HepG2 (cell line): Measurements from ENCODE around the gene LRRC27. TPM values are rescaled to one million over a fixed set of nuclear protein-coding genes. Genes with fewer than 3 reads are reported as not detected.

Experiments
- CEBPB ChIP-seq: IDR thresholded peaks from 2 replicates; pipeline ENCODE4 v1.6.1; 2011; ENCODE audit warnings: low read depth, low read length, improper control_type of control experiment, borderline replicate concordance
- CREB1 ChIP-seq, 2 experiments: fragments of 450-650 bp in 1 of 2; IDR thresholded peaks; 2 replicates each; pipeline ENCODE4 v1.6.1; 2016 to 2017; ENCODE audit warnings: control low read depth in 1 of 2, mild to moderate bottlenecking in 1 of 2, missing compliant biosample characterization in 1 of 2, missing genetic modification characterization in 1 of 2
- FOXJ3 ChIP-seq: sonication (generic); formaldehyde crosslinking; IDR thresholded peaks from 2 replicates; pipeline ENCODE4 v1.4.0; 2020; ENCODE audit warnings: missing genetic modification reagents, mild to moderate bottlenecking, borderline replicate concordance
- MEIS1 ChIP-seq: sonication (generic); formaldehyde crosslinking; IDR thresholded peaks from 2 replicates; pipeline ENCODE4 v1.9.0; 2021; ENCODE audit warnings: mild to moderate bottlenecking, missing genetic modification reagents, moderate library complexity, borderline replicate concordance
- NCOA2 ChIP-seq: sonication (generic); formaldehyde crosslinking; IDR thresholded peaks from 2 replicates; pipeline ENCODE4 v1.8.0; 2022; ENCODE audit warnings: inconsistent platforms
- PHF21A ChIP-seq: sonication (generic); formaldehyde crosslinking; IDR thresholded peaks from 2 replicates; pipeline ENCODE4 v1.5.0; 2020; ENCODE audit warnings: mild to moderate bottlenecking, missing genetic modification reagents
- POLR2AphosphoS2 ChIP-seq: IDR thresholded peaks from 2 replicates; pipeline ENCODE4 v1.6.1; 2011; ENCODE audit warnings: low read depth, low read length, improper control_type of control experiment
- RBM39 ChIP-seq: fragments of 200-400 bp; formaldehyde crosslinking; IDR thresholded peaks from one replicate; pipeline ENCODE4 v1.6.1; 2018; ENCODE audit warnings: antibody characterized with exemption, mild to moderate bottlenecking, low read depth, low read length; ENCODE audit not compliant: poor library complexity, severe bottlenecking
- SUZ12 ChIP-seq: fragments of 150-350 bp; IDR thresholded peaks from 2 replicates; pipeline ENCODE4 v1.6.1; 2014; ENCODE audit warnings: low read depth, low read length
- ZFP41 ChIP-seq: sonication (generic); formaldehyde crosslinking; IDR thresholded peaks from 2 replicates; pipeline ENCODE4 v1.4.0; 2020; ENCODE audit warnings: mild to moderate bottlenecking, missing genetic modification reagents, borderline replicate concordance
- ZFY ChIP-seq: sonication (generic); formaldehyde crosslinking; IDR thresholded peaks from 2 replicates; pipeline ENCODE4 v1.4.0; 2020; ENCODE audit warnings: missing genetic modification reagents
- ZNF263 ChIP-seq: sonication (generic); formaldehyde crosslinking; IDR thresholded peaks from 2 replicates; pipeline ENCODE4 v1.4.0; 2020; ENCODE audit warnings: missing genetic modification reagents
- ZNF543 ChIP-seq: sonication (generic); formaldehyde crosslinking; IDR thresholded peaks from 2 replicates; pipeline ENCODE4 v1.4.0; 2020; ENCODE audit warnings: mild to moderate bottlenecking, missing genetic modification reagents
- ZNF788 ChIP-seq: sonication (generic); formaldehyde crosslinking; IDR thresholded peaks from 2 replicates; pipeline ENCODE4 v1.5.0; 2020; ENCODE audit warnings: mild to moderate bottlenecking, missing genetic modification reagents, borderline replicate concordance
- polyA plus RNA-seq, 8 experiments: library from polyadenylated mRNA; depleted of rRNA in 3 of 8; stranded (reverse) in 7 of 8; unstranded in 1 of 8; fragments of >200 nt; fragmentation: Illumina TruSeq in 4 of 8; extraction: Trizol in 4 of 8; gene quantifications; 2 replicates each; pipeline versions ENCODE4 v1.2.1 to v1.2.3, GENCODE V29; 2011 to 2016; ENCODE audit warnings: low read depth in 4 of 8, missing spikeins in 1 of 8, mixed read lengths in 1 of 8; ENCODE audit not compliant: insufficient read depth in 1 of 8
- total RNA-seq, 5 experiments: library from RNA; depleted of rRNA; stranded (reverse); fragments of >200 nt; fragmentation: Illumina TruSeq; extraction: Trizol; gene quantifications; 2 replicates each; pipeline ENCODE4 v1.2.3, GENCODE V29; 2016; ENCODE audit warnings: low read depth in 1 of 5
- TF ChIP-seq, protein P1 (sequence below): sonication (generic); formaldehyde crosslinking; IDR thresholded peaks from 2 replicates; pipeline ENCODE4 v1.4.0; 2020; ENCODE audit warnings: mild to moderate bottlenecking, missing genetic modification reagents
- TF ChIP-seq, protein P2 (sequence below): sonication (generic); formaldehyde crosslinking; IDR thresholded peaks from 2 replicates; pipeline ENCODE4 v1.8.1; 2023; ENCODE audit warnings: mild to moderate bottlenecking, missing genetic modification reagents
- TF ChIP-seq, protein P3 (sequence below), 2 experiments: fragments of 450-650 bp in 1 of 2; sonication (generic) in 1 of 2; formaldehyde crosslinking; IDR thresholded peaks; 2 replicates each; pipeline versions ENCODE4 v1.5.0 to v1.8.0; 2020 to 2022; ENCODE audit warnings: mild to moderate bottlenecking in 1 of 2, missing genetic modification reagents in 1 of 2
- TF ChIP-seq, protein P4 (sequence below): sonication (generic); formaldehyde crosslinking; IDR thresholded peaks from 2 replicates; pipeline ENCODE4 v1.8.0; 2022; ENCODE audit warnings: mild to moderate bottlenecking, missing genetic modification reagents
- TF ChIP-seq, protein P5 (sequence below), 2 experiments: sonication (generic) in 1 of 2; formaldehyde crosslinking in 1 of 2; IDR thresholded peaks; 2 replicates each; pipeline versions ENCODE4 v1.5.1 to v1.6.1; 2011 to 2020; ENCODE audit warnings: borderline replicate concordance in 1 of 2, low read depth in 1 of 2, low read length in 1 of 2, mild to moderate bottlenecking in 1 of 2, missing genetic modification reagents in 1 of 2, moderate library complexity in 1 of 2

The LRRC27 gene
- total and polyA plus RNA-seq, 2 of the 13 experiments (the other 11 are each of a cell fraction or from before 2014, with no cell fraction given), result 4.2 to 4.6 TPM

DNA sequence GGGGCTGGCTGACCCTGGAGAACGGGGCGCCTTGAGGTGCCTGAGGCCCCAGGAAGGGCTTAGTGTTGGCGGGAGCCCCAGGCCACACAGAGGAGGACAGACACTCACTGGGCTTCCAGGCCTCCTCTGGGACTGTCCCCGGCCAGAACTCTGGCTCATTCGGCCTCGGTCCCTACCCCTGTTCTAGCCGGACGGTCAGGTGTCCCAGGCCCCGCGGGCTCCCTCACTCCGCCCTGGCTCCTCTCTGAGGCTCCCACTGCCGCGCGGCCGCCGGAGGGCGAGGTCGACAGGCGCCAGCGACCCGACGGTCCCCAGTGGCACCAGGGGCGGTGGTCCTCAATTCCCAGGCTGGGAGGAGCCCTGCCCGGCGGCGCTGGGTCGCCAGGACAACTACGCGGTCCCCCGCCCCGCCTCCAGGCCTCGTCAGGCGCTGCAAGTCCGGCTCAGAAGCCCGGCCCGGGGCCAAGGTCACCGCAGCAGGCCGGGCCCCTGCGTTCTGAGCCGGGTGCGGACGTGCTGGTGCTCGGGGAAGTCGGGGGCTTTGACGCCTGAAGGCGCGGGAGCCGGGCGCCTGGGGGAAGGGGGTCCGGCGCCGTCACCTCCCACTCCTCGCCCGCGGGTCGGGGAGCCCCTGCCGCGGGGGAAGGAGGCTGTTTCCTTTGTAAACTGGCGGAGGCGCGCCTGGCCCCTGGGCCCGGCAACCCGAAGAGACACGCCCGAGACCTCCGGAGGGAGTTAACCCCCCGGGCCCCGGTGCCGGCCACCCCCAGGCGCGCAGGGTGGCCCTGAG is 63.9 kb downstream of the LRRC27 start (continued):
- TF ChIP-seq, protein P1, sequence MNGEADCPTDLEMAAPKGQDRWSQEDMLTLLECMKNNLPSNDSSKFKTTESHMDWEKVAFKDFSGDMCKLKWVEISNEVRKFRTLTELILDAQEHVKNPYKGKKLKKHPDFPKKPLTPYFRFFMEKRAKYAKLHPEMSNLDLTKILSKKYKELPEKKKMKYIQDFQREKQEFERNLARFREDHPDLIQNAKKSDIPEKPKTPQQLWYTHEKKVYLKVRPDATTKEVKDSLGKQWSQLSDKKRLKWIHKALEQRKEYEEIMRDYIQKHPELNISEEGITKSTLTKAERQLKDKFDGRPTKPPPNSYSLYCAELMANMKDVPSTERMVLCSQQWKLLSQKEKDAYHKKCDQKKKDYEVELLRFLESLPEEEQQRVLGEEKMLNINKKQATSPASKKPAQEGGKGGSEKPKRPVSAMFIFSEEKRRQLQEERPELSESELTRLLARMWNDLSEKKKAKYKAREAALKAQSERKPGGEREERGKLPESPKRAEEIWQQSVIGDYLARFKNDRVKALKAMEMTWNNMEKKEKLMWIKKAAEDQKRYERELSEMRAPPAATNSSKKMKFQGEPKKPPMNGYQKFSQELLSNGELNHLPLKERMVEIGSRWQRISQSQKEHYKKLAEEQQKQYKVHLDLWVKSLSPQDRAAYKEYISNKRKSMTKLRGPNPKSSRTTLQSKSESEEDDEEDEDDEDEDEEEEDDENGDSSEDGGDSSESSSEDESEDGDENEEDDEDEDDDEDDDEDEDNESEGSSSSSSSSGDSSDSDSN (CRISPR knock-in tag), result peak; percentile 98
- TF ChIP-seq MEIS1 (CRISPR knock-in tag) (no peak), NCOA2 (CRISPR knock-in tag) (no peak), ZNF543 (no peak), RBM39 (peak; percentile 34), FOXJ3 (CRISPR knock-in tag) (no peak), CREB1 (IDR thresholded peaks at IDR 0.05) (peak; percentile 11; the same call in 1 of the 2 replicates), CREB1 (CRISPR knock-in tag; IDR thresholded peaks at IDR 0.05) (no peak), SUZ12 (no peak), CEBPB (no peak), ZNF788 (CRISPR knock-in tag) (peak; percentile 65; the same call in 1 of the 2 replicates), ZFP41 (no peak), POLR2AphosphoS2 (no peak), ZNF263 (CRISPR knock-in tag) (peak; percentile 62), PHF21A (CRISPR knock-in tag) (peak; percentile 73; the same call in 1 of the 2 replicates), ZFY (CRISPR knock-in tag) (peak; percentile 90)
- TF ChIP-seq, protein P2, sequence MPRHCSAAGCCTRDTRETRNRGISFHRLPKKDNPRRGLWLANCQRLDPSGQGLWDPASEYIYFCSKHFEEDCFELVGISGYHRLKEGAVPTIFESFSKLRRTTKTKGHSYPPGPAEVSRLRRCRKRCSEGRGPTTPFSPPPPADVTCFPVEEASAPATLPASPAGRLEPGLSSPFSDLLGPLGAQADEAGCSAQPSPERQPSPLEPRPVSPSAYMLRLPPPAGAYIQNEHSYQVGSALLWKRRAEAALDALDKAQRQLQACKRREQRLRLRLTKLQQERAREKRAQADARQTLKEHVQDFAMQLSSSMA (CRISPR knock-in tag), result no peak
- TF ChIP-seq, protein P3, sequence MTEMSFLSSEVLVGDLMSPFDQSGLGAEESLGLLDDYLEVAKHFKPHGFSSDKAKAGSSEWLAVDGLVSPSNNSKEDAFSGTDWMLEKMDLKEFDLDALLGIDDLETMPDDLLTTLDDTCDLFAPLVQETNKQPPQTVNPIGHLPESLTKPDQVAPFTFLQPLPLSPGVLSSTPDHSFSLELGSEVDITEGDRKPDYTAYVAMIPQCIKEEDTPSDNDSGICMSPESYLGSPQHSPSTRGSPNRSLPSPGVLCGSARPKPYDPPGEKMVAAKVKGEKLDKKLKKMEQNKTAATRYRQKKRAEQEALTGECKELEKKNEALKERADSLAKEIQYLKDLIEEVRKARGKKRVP (CRISPR knock-in tag; IDR thresholded peaks at IDR 0.05), result no peak
- TF ChIP-seq, protein P4, sequence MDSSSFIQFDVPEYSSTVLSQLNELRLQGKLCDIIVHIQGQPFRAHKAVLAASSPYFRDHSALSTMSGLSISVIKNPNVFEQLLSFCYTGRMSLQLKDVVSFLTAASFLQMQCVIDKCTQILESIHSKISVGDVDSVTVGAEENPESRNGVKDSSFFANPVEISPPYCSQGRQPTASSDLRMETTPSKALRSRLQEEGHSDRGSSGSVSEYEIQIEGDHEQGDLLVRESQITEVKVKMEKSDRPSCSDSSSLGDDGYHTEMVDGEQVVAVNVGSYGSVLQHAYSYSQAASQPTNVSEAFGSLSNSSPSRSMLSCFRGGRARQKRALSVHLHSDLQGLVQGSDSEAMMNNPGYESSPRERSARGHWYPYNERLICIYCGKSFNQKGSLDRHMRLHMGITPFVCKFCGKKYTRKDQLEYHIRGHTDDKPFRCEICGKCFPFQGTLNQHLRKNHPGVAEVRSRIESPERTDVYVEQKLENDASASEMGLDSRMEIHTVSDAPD, result 0 out of 2 replicates have a peak, but pooled peaks have one; percentile 34
- TF ChIP-seq, protein P5, sequence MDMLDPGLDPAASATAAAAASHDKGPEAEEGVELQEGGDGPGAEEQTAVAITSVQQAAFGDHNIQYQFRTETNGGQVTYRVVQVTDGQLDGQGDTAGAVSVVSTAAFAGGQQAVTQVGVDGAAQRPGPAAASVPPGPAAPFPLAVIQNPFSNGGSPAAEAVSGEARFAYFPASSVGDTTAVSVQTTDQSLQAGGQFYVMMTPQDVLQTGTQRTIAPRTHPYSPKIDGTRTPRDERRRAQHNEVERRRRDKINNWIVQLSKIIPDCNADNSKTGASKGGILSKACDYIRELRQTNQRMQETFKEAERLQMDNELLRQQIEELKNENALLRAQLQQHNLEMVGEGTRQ (IDR thresholded peaks at IDR 0.05; ENCODE audit: low read depth, low read length), result no peak
- TF ChIP-seq, protein P5 (CRISPR knock-in tag; IDR thresholded peaks at IDR 0.05; ENCODE audit: borderline replicate concordance), result no peak
